GM18519 (cell line): ENCODE data around the gene SHC3.

ENCODE experiments used
- ATAC-seq: cut with Tn5 transposase; IDR thresholded peaks from one replicate; pipeline ENCODE4 v1.9.1; 2021; ENCODE audit warnings: mild to moderate bottlenecking, moderate library complexity; ENCODE audit not compliant: unreplicated experiment, low FRiP score

The SHC3 gene

GRCh38 chr9:88972401-88972800, 206.2 kb downstream of the SHC3 start:
- ATAC-seq, result no peak

- no peak for ATAC-seq
These were observed 207.3 kb downstream of the SHC3 start for GRCh38 chr9:88971131-88971960.

- no peak for ATAC-seq
These were observed 208.8 kb downstream of the SHC3 start for GRCh38 chr9:88969646-88970373.

GRCh38 chr9:88968799-88969198, 209.8 kb downstream of the SHC3 start:
- ATAC-seq, result no peak

- no peak for ATAC-seq
These were observed 211.5 kb downstream of the SHC3 start for GRCh38 chr9:88966894-88967676.

GRCh38 chr9:88965473-88965872, 213.1 kb downstream of the SHC3 start:
- ATAC-seq, result no peak

- no peak for ATAC-seq
These were observed 218.0 kb downstream of the SHC3 start for GRCh38 chr9:88960632-88961031.

GRCh38 chr9:88959727-88960469, 218.7 kb downstream of the SHC3 start:
- ATAC-seq, result no peak

GRCh38 chr9:88957526-88957925, 221.1 kb downstream of the SHC3 start:
- no peak for ATAC-seq
